GM19239 (cell line): ENCODE data around the gene CHAD.
A peak's percentile ranks its signal among the peaks of the same experiment; 100 is the strongest.
"Not testable (repeated sequence)": the region's sequence is repeated elsewhere in the genome, so short reads cannot be mapped to it uniquely, and the experiment has no call there.

Source experiments
- DNase-seq: peaks from one replicate; pipeline ENCODE4 v3.0.0; 2011; ENCODE audit warnings: low spot score; ENCODE audit not compliant: insufficient read length
- FAIRE-seq: peaks from 2 replicates; lab custom pipeline; 2011; peaks lifted over from hg19 to GRCh38; lab: Jason Lieb, UNC

The CHAD gene

GRCh38 chr17:50439008-50439407 lies 29.7 kb downstream of the CHAD start:
- FAIRE-seq = no peak
- no peak for DNase-seq

DNA sequence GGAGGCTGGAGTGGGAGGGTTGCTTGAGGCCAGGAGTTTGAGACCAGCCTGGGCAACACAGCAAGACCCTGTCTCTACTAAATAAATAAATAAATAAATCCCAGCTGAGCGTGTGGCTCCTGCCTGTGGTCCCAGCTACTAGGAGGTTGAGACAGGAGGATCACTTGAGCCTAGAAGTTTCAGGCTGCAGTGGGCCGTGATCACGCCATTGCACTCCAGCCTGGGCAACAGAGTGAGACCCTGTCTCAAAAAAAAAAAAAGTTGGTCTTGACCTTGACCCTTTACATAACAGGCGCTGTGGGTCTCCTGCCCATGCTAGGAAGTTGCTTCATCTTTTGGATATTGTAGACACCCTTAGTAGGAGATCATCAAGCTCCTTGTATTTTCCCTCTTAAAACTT lies 31.3 kb downstream of the CHAD start:
- DNase-seq (no peak), FAIRE-seq (no peak)

DNA sequence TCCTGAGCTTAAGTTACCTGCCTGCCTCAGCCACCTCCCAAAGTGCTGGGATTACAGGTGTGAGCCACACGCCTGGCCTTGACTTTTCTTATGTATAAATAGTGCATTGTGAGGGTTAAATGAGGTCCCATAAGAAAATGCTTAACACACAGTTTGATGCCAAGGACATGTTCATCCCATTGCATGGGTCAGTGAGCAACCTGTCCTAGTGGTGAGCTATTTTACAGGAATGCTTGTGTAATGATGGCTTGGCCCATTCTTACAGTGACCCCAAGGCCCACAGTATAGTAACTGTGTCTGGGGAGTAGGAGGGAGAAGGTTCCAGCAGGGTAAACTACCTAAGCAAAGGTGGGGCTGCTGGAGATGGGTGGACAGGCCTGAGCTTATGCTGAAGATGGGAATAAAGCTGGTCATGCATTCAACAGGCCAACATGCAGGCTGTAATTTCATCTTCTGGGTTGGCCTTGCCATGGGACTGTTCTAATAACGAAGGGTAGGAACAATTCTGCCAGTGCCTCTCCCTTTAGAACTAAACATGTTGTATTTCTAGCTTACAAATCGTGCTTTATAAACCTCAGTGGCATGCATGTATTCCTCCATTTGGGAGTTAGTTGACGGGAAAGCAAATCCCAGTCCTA lies 36.4 kb downstream of the CHAD start:
- FAIRE-seq = no peak
- DNase-seq = no peak

- no peak for FAIRE-seq
- no peak for DNase-seq
Observed at GRCh38 chr17:50430821-50431618, 37.7 kb downstream of the CHAD start.

GRCh38 chr17:50429793-50430192 lies 38.9 kb downstream of the CHAD start:
- DNase-seq (no peak), FAIRE-seq (no peak)

DNA sequence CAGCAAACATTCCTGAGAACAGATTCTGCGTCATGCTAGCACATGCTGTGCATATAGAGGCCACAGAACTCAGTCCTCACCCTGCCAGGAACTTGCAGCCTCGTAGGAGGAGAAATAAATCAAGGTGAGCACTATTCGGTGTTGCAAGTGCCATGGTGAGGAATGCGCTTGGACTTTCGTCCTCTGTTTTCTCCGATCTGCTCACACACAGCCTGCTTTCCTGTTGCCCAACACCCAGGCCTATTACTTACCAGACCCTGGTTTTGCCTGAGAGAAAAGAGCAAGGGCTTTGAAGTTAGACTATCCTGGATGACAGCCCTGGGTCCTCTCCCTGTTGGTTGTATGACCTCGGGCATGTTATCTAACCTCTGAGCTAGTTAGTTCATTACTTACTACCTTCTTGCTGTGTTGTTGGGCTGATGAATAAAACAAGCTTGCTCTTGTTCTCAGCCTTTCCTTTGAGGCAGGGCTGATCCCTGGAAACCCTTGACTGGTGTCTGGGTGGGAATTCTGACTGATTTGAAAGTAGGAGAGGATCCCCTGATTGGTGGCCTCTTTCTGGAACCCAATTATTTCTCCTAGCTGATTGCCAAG lies 39.8 kb downstream of the CHAD start:
- DNase-seq = no peak
- FAIRE-seq = no peak

GRCh38 chr17:50428126-50428525 lies 40.6 kb downstream of the CHAD start:
- FAIRE-seq, DNase-seq: not testable (repeated sequence)

- peak; percentile 74 for FAIRE-seq
- peak; percentile 55 for DNase-seq
Observed at GRCh38 chr17:50426814-50427787, 41.6 kb downstream of the CHAD start.

GRCh38 chr17:50426472-50426782 lies 42.3 kb downstream of the CHAD start:
- DNase-seq = no peak
- FAIRE-seq = peak; percentile 26

DNA sequence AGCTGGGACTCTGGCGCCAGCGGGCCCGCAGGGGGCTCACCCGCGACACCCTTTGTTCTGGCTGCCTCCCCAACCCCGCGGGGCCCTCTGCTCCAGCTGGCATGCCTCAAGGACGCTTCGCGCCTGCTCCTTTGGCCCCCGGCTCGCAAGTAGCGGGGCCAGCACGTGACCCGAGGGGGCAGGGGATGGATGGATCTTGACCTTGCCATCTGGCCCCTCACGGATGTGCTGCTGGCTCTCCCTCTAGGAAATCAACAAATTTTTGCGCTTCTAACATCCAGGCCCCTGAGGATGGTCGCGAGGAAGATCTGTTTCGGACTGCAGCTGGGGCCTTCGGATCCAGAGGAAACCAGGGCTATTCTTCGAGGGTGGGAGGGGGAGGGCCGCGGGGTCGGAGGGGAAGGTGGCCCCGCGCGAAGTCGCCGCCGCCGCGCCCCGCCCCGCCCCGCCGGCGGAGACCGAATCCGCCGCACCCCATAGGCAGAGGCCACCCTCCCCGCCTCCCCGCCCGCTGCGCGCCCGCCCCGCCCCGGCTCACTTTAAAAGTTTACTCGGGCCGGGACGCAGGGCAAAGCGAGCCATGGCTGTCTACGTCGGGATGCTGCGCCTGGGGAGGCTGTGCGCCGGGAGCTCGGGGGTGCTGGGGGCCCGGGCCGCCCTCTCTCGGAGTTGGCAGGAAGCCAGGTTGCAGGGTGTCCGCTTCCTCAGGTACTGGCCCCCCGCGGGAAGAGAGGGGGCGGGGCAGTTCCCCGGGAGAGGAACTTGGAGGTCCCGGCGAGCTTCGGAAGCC lies 42.8 kb downstream of the CHAD start, which contains the start of gene ACSF2:
TSS of gene ACSF2 (plus strand) at position 537 of the 790 bp plus-strand sequence. CDS start at position 581, 44 bp downstream.
- DNase-seq = peak; percentile 74
- FAIRE-seq = no peak

DNA sequence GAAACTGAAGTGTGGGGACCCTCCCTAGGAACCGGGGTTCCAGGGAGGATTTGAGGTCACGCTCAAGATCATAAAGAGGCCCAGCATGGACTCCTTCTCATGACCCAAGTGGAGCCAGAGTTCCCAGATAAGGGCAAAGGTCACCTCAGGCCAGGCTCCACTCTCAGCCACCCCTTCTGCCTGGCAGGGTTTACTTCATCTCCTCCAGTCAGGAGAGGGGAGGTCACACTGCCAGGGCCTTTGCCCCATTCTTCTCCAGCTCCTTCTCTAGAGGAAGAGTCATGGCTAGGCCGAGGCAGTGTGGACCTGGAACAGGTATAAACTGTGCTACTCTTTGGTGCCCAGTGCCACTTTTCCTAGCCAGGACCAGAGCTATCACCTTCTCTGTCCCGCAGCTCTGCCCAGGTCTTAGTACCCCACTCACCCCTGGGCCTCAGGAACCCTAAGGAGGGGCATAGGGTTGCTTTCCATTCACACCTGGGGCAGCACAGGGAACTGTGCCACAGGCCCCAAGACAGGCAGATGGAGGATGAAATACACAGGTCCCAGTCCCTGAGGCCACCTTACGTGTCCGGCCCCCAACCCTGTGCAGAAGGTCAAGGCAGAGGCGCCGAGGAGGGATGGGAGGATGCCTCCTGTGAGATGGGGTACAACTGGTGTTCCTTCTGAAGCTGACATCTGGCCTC lies 43.5 kb downstream of the CHAD start:
- no peak for FAIRE-seq
- DNase-seq = no peak

GRCh38 chr17:50424246-50424995 lies 44.3 kb downstream of the CHAD start:
- no peak for DNase-seq
- no peak for FAIRE-seq

DNA sequence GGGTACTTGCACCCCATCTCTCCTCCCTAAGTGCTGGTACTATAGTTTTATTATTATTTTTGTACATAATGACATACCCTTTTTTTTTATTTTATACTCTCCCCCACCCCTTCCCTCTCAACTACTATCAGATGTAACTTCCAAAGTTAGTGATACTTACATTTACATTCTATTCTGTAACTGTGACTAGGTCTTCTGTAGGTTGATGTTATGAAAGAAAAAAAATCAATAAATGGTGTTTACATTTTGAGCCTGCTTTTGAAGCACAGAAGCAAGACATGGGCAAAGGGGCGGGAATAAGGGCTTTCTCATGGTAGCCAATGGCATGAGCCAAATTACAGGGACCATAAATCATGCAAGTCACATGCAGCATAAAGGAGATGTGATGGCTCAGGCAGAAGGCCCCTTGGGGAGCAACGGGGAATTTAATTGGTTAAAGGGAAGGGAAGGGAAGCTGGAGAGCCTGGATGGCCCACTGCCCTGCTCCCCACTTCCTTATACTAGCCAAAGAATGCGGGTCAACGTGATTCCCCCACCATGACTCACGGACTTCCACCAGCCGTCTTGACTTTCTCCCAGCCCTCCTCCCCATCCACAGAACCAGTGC lies 45.0 kb downstream of the CHAD start:
- FAIRE-seq = no peak
- DNase-seq = no peak

GRCh38 chr17:50422738-50423137 lies 45.9 kb downstream of the CHAD start:
- DNase-seq (no peak), FAIRE-seq (no peak)

- DNase-seq (no peak), FAIRE-seq (peak; percentile 70)
Observed at GRCh38 chr17:50421308-50422051, 47.2 kb downstream of the CHAD start.

DNA sequence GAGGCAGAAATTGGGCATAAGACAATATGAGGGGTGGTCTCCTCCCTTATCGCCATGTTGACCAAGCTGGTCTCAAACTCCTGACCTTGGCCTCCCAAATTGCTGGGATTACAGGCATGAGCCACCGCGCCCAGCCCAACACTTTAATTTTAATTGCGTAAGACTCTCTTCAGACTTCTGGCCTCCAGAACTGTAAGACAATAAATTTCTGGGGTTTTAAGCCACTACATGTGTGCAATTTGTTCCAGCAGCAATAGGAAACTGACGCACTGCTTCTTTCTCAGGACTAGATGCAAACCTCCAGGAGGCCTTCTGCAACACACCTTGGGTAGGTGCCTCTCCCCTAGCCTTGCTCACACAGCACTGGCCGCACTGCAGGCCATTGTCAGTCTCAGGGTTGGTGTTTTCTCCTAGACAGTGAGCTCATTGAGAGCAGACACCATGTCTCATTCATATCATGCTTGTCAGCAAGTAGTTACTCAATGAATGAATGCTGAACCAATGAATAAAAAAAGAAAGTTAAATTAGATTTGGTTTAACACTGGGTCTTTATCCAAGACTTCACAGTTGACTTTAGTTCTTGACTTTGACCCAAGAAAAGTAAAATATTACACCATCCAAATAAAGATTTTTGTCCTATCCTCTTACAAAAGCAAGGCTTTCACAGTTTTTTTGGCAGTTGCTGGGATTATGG lies 48.1 kb downstream of the CHAD start:
- DNase-seq (no peak), FAIRE-seq (no peak)

DNA sequence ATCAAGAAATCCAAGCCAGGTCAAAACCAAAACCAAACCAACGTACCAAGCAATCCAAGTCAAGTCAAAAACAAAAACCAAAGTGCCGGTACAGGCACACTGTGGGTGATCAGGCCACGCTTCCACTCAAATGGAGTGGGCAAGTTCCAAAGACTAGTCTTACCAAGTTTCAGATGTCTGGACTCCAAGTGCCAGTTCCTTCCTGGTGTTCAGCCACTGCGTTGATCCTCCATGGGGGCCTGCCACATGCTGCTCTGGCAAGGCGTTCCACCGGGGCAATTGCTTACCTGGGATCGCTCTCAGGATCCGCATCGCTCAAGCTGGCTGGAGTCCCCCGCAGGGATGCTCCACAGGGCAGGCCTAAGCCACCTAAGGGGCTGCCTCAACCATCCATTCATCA lies 49.1 kb downstream of the CHAD start:
- not testable (repeated sequence) for DNase-seq, FAIRE-seq
